IMR-90 (cell line): ENCODE measurements around the gene HRC. TPM values are rescaled to one million over a fixed set of nuclear protein-coding genes. Genes with fewer than 3 reads are reported as not detected.

ENCODE experiments used
- ATAC-seq: fragments of 200-7000 bp; cut with Tn5 transposase; 2 replicates; pipeline ENCODE4 v1.9.1; 2020; ENCODE audit warnings: low read depth, mild to moderate bottlenecking, moderate library complexity
- BruUV-seq: library from RNA; stranded (reverse); fragments of 400-500 nt; replicated peaks from 2 replicates; lab custom pipeline; 2021; lab: Mats Ljungman, UMichigan
- CTCF ChIA-PET: fragments of 300-600 bp; formaldehyde crosslinking; extraction: SDS; loops from one replicate; lab custom pipeline; 2021; ENCODE audit warnings: antibody characterized with exemption; lab: Yijun Ruan, JAX
- POLR2A ChIA-PET: fragments of 300-600 bp; sonication (Branson Sonifier 250); formaldehyde crosslinking; loops from one replicate; lab custom pipeline; 2022; ENCODE audit warnings: antibody characterized with exemption; ENCODE audit not compliant: unreplicated experiment; lab: Charles Lee
- DNase-seq: peaks from one replicate; pipeline ENCODE4 v3.0.0; 2013
- H2AFZ ChIP-seq: replicated peaks from 2 replicates; pipeline ENCODE3; 2013; ENCODE audit warnings: low read length, mild to moderate bottlenecking; ENCODE audit not compliant: poor library complexity
- H2AK5ac ChIP-seq: 2 replicates; pipeline ENCODE4 v1.6.1; 2013; ENCODE audit warnings: low read depth, low read length, inconsistent platforms
- H2AK9ac ChIP-seq: replicated peaks from 2 replicates; pipeline ENCODE3; 2013; ENCODE audit warnings: mild to moderate bottlenecking, low read depth, low read length, moderate library complexity; ENCODE audit not compliant: poor library complexity
- H2BK120ac ChIP-seq: 2 replicates; pipeline ENCODE4 v1.6.1; 2013; ENCODE audit warnings: low read depth, low read length, inconsistent platforms
- H2BK15ac ChIP-seq: 3 replicates; pipeline ENCODE4 v1.6.1; 2013; ENCODE audit warnings: low read depth, low read length, inconsistent platforms
- H2BK20ac ChIP-seq: 2 replicates; pipeline ENCODE4 v1.6.1; 2013; ENCODE audit warnings: low read depth, mild to moderate bottlenecking, inconsistent platforms, low read length, moderate library complexity
- H2BK5ac ChIP-seq: 2 replicates; pipeline ENCODE4 v1.6.1; 2013; ENCODE audit warnings: mild to moderate bottlenecking, low read depth, low read length, inconsistent platforms; ENCODE audit not compliant: poor library complexity, severe bottlenecking
- H3K14ac ChIP-seq: replicated peaks from 2 replicates; pipeline ENCODE4 v1.6.1; 2013; ENCODE audit warnings: low read depth, low read length, inconsistent platforms
- H3K18ac ChIP-seq: 2 replicates; pipeline ENCODE4 v1.6.1; 2013; ENCODE audit warnings: low read depth, low read length, control low read depth
- H3K23ac ChIP-seq: 2 replicates; pipeline ENCODE4 v1.6.1; 2013; ENCODE audit warnings: low read depth, low read length, inconsistent platforms
- H3K27ac ChIP-seq: 2 replicates; pipeline ENCODE4 v1.5.1; 2013; ENCODE audit warnings: mild to moderate bottlenecking, control low read depth, low read length; ENCODE audit not compliant: insufficient read depth
- H3K27me3 ChIP-seq: 2 replicates; pipeline ENCODE4 v1.6.1; 2013; ENCODE audit warnings: low read length; ENCODE audit not compliant: control insufficient read depth, insufficient read depth
- H3K36me3 ChIP-seq: 2 replicates; pipeline ENCODE4 v1.6.1; 2013; ENCODE audit warnings: low read length, mixed read lengths; ENCODE audit not compliant: control insufficient read depth, insufficient read depth
- H3K4ac ChIP-seq: 2 replicates; pipeline ENCODE4 v1.6.1; 2013; ENCODE audit warnings: low read depth, low read length, inconsistent platforms
- H3K4me1 ChIP-seq: 2 replicates; pipeline ENCODE4 v1.6.1; 2013; ENCODE audit warnings: low read length, mixed read lengths; ENCODE audit not compliant: control insufficient read depth, insufficient read depth
- H3K4me2 ChIP-seq: 2 replicates; pipeline ENCODE4 v1.6.1; 2013; ENCODE audit warnings: low read depth, mild to moderate bottlenecking, control low read depth, low read length, moderate library complexity
- H3K4me3 ChIP-seq: 2 replicates; pipeline ENCODE4 v1.5.1; 2013; ENCODE audit warnings: low read depth, mild to moderate bottlenecking, control low read depth, low read length, moderate library complexity; ENCODE audit not compliant: insufficient read depth
- H3K56ac ChIP-seq: 2 replicates; pipeline ENCODE4 v1.6.1; 2013; ENCODE audit warnings: low read length, inconsistent platforms; ENCODE audit not compliant: insufficient read depth; ENCODE audit errors: extremely low read depth
- H3K79me1 ChIP-seq, 2 experiments: 2 replicates each; pipeline ENCODE4 v1.6.1; 2013; ENCODE audit warnings: low read length in 2 of 2, inconsistent platforms in 1 of 2, low read depth in 1 of 2
- H3K9ac ChIP-seq: 2 replicates; pipeline ENCODE4 v1.6.1; 2013; ENCODE audit warnings: low read depth, low read length, control low read depth
- H3K9me1 ChIP-seq: 2 replicates; pipeline ENCODE4 v1.6.1; 2013; ENCODE audit warnings: low read length, inconsistent platforms; ENCODE audit not compliant: insufficient read depth
- H3K9me3 ChIP-seq: 2 replicates; pipeline ENCODE4 v1.6.1; 2013; ENCODE audit warnings: low read length; ENCODE audit not compliant: control insufficient read depth, insufficient read depth
- H4K20me1 ChIP-seq: 2 replicates; pipeline ENCODE4 v1.6.1; 2013; ENCODE audit warnings: low read length, inconsistent platforms; ENCODE audit not compliant: insufficient read depth
- H4K5ac ChIP-seq: 2 replicates; pipeline ENCODE4 v1.6.1; 2013; ENCODE audit warnings: mild to moderate bottlenecking, low read depth, low read length, control low read depth
- H4K8ac ChIP-seq, 2 experiments: 2 replicates each; pipeline ENCODE4 v1.6.1; 2013; ENCODE audit warnings: low read depth in 2 of 2, low read length in 2 of 2, control low read depth in 1 of 2, inconsistent platforms in 1 of 2
- H4K91ac ChIP-seq: 2 replicates; pipeline ENCODE4 v1.6.1; 2013; ENCODE audit warnings: low read depth, low read length, inconsistent platforms; ENCODE audit not compliant: insufficient read depth
- BHLHE40 ChIP-seq: fragments of 150-350 bp; IDR thresholded peaks from 2 replicates; pipeline ENCODE4 v1.6.1; 2016; ENCODE audit warnings: mild to moderate bottlenecking, low read depth, low read length
- MAFK ChIP-seq: IDR thresholded peaks from 2 replicates; pipeline ENCODE4 v1.6.1; 2012; ENCODE audit warnings: low read depth, low read length, improper control_type of control experiment
- MAZ ChIP-seq: IDR thresholded peaks from 2 replicates; pipeline ENCODE4 v1.6.1; 2012; ENCODE audit warnings: low read depth, mild to moderate bottlenecking, low read length, improper control_type of control experiment, moderate library complexity, borderline replicate concordance
- MXI1 ChIP-seq: IDR thresholded peaks from 2 replicates; pipeline ENCODE4 v1.6.1; 2012; ENCODE audit warnings: low read depth, mild to moderate bottlenecking, low read length, moderate library complexity, borderline replicate concordance
- NFE2L2 ChIP-seq: fragments of 150-350 bp; IDR thresholded peaks from 2 replicates; pipeline ENCODE4 v1.6.1; 2016; ENCODE audit warnings: low read depth, mild to moderate bottlenecking, low read length
- RAD21 ChIP-seq: IDR thresholded peaks from 2 replicates; pipeline ENCODE4 v1.6.1; 2012; ENCODE audit warnings: low read length, improper control_type of control experiment
- RCOR1 ChIP-seq: IDR thresholded peaks from 2 replicates; pipeline ENCODE4 v1.6.1; 2012; ENCODE audit warnings: mild to moderate bottlenecking, low read length, improper control_type of control experiment; ENCODE audit not compliant: insufficient replicate concordance
- WGBS, 2 experiments: methylation state at CpG; one replicate each; pipeline versions ENCODE4 v1.1.5 to v1.1.7; 2013; ENCODE audit warnings: missing lambda C conversion rate in 2 of 2; ENCODE audit not compliant: insufficient read length in 1 of 2; ENCODE audit errors: extremely low coverage in 2 of 2; 5-methylcytosine and 5-hydroxymethylcytosine counted together
- dilution Hi-C: fragments of 300-500 bp; cut with HindIII; formaldehyde crosslinking; loops from one replicate; pipeline ENCODE4 v1.14.3; 2018; ENCODE audit warnings: low sequenced_read_pairs; ENCODE audit not compliant: unreplicated experiment
- in situ Hi-C: fragments of 300-500 bp; cut with MboI; formaldehyde crosslinking; loops from 3 replicates; pipeline ENCODE4 v1.14.3; 2019; ENCODE audit warnings: low sequenced_read_pairs, inconsistent platforms, mixed read lengths
- intact Hi-C: fragments of 100-400 bp; cut with micrococcal nuclease; formaldehyde crosslinking; loops from 2 replicates; pipeline ENCODE4 v1.10.0; 2022
- polyA plus RNA-seq, 3 experiments: library from polyadenylated mRNA; depleted of rRNA; stranded (reverse); fragments of >200 nt; gene quantifications; 2 replicates each; pipeline ENCODE4 v1.2.3, GENCODE V29; 2012; ENCODE audit warnings: low replicate concordance in 1 of 3
- total RNA-seq: library from RNA; depleted of rRNA; stranded (reverse); fragments of >200 nt; gene quantifications from 2 replicates; pipeline ENCODE4 v1.2.3, GENCODE V29; 2012

Gene HRC
- total and polyA plus RNA-seq, 2 of the 4 experiments (the other 2 are of a cell fraction): 0.03 TPM; not detected in 1

- Histone ChIP-seq H2AFZ (peak overlapping the region; percentile 82), H3K27ac (no peak overlapping the region)
- POLR2A ChIA-PET: no interaction called here
These were observed 26.5 kb downstream of the HRC start for GRCh38 chr19:49128545-49129237.

More at GRCh38 chr19:49128545-49129237, 26.5 kb downstream of the HRC start:
- Histone ChIP-seq H3K79me1 (no peaks in the 10 kb centered on the region), H4K5ac (peak overlapping the region; percentile 13; the same call in 1 of the 2 replicates), H2BK5ac (no peak overlapping the region), H2BK20ac (no peak overlapping the region), H3K18ac (no peak overlapping the region), H3K23ac (no peak overlapping the region), H2AK9ac (no peak overlapping the region), H3K14ac (no peak overlapping the region), H2BK120ac (no peak overlapping the region), H4K91ac (no peak overlapping the region), H2AK5ac (no peak overlapping the region), H3K56ac (no peak overlapping the region), H4K20me1 (no peaks in the 10 kb centered on the region; the same call in 1 of the 2 replicates), H3K36me3 (no peaks in the 10 kb centered on the region), H3K4me2 (peak overlapping the region; percentile 20), H3K27me3 (peaks cover 4% of the 10 kb centered on the region), H2BK15ac (no peak overlapping the region), H3K9ac (no peak overlapping the region), H3K9me1 (peaks cover 7% of the 10 kb centered on the region; the same call in 1 of the 2 replicates), H4K8ac (peak overlapping the region in 1 of 2 experiments; percentile 24; a peak in 1 of 4 replicates), H3K9me3 (no peaks in the 10 kb centered on the region), H3K4me1 (peaks cover 5% of the 10 kb centered on the region; the same call in 1 of the 2 replicates), H3K4ac (no peak overlapping the region), H3K4me3 (no peak overlapping the region)
- no TSS peak for BruUV-seq
- intact Hi-C loops (no loop called here), dilution Hi-C loops (no loop called here), in situ Hi-C loops (no loop called here)
- no peak for ATAC-seq
- WGBS, 2 experiments: 64% methylated on average over 11 of the region's 15 CpGs; no CpG with 5 or more reads in 1 of the 2 experiments
- TF ChIP-seq MXI1 (no peak), MAFK (no peak), BHLHE40 (no peak), RAD21 (no peak), MAZ (no peak), NFE2L2 (no peak), RCOR1 (no peak)
- DNase-seq: no peak
- CTCF ChIA-PET: no interaction called here
